ENCODE measurements around the gene CCDC201.

CCDC201 gene

GRCh38 chr7:45873035-45873354 lies at the start of gene CCDC201:
CCDC201 (minus strand) TSS chr7:45873082; CDS start chr7:45873007, 75 bp downstream.
- no peak for DNase-seq

GRCh38 chr7:45921699-45922519 lies 49.0 kb upstream of the CCDC201 start:
- no peak for DNase-seq

GRCh38 chr7:45921381-45921698 lies 48.5 kb upstream of the CCDC201 start:
- DNase-seq: no peak

- DNase-seq: no peak
Measured at GRCh38 chr7:45920502-45921380, 47.9 kb upstream of the CCDC201 start, which contains the start of gene IGFBP3. IGFBP3 (minus strand) TSS chr7:45921272; CDS start chr7:45921140, 132 bp downstream.

- DNase-seq: no peak
Measured at GRCh38 chr7:45919993-45920459, 47.1 kb upstream of the CCDC201 start.

DNA sequence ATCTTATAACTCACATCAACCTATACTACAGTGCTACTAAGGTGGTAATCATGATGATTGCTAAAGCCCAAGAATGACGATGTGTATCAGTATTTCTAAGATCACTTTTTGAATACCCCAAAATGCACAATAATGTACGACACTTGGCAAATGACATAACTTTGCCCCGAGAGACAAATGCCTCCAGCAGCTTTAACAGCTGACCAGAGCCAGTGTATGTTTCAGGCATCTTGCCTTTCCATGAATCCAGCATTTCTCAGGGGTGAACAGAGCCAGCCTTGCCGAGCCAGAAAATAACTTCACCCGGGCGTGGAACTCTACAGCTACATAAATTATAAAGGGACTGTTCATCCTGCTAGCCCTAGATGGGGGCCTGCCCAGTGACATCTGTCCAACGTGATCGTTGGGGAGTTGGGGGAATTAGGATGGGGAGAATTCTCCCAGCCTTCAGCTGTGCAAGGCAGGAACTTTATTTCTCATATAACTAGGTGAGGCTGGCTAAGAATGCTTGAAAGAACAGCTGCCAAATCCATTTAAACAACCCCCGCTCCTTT lies 46.4 kb upstream of the CCDC201 start:
- no peak for DNase-seq

- no peak for DNase-seq
Measured at GRCh38 chr7:45918556-45918955, 45.7 kb upstream of the CCDC201 start.

DNA sequence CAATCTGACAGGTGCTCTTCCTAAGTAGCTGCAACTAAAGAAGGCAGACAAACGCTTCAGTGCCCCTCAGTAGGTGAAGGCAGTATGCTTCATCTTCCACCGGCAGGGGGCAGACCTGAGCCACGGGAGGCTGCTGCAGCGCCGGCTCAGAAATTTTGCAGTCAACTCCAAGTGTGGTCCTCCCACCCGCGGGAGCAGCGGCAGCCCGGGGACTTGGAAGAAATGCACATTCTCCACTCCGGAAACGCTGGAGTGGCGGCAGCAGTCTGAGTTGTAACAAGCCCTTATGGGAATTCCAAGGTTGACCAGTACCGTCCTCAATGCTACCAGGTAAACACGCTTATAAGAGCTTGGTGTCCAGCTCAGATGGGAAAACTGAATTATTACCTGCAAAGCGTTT lies 44.8 kb upstream of the CCDC201 start:
- no peak for DNase-seq

GRCh38 chr7:45917064-45917463 lies 44.2 kb upstream of the CCDC201 start:
- DNase-seq: no peak

- DNase-seq: no peak
Measured at GRCh38 chr7:45915606-45916005, 42.7 kb upstream of the CCDC201 start.

- no peak for DNase-seq
Measured at GRCh38 chr7:45914911-45915310, 42.0 kb upstream of the CCDC201 start.

DNA sequence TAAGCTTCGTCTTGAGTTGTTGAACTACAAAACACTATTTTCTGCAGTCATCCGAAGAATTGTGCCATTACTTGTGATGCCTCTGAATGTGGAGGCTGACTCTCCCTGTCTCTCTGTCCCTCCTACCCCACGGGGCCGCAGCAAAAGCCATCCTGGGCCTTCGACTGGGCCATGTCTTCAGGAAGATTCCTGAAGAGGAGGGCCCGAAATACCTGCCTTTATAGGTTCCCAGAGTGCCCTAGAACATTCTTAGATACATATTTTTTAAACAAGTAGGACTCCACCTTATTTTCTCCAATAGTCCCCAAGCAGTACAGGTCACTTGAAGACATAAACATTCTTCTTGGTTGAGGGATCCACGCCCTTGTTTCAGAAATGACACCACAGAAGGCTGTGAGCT lies 40.1 kb upstream of the CCDC201 start:
- no peak for DNase-seq

- no peak for DNase-seq
Measured at GRCh38 chr7:45911311-45911710, 38.4 kb upstream of the CCDC201 start.

DNA sequence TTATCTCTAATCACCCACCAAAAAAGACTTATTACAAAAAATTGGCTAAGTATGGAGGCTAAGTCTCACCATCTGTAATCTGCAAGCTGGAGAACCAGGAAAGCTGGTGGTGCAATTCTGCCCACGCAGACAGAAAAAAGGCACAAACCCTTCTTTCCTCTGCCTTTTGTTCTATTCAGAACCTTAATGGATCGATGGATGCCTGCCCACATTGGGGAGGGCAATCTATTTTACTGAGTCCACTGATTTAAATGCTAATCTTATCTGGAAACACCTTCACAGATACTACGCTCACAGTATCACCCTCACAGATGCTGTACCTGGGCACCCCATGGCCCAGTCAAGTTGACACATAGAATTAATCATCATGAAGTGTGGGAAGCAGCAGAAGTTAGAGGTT lies 38.0 kb upstream of the CCDC201 start:
- DNase-seq: no peak

GRCh38 chr7:45909561-45909960 lies 36.7 kb upstream of the CCDC201 start:
- no peak for DNase-seq

DNA sequence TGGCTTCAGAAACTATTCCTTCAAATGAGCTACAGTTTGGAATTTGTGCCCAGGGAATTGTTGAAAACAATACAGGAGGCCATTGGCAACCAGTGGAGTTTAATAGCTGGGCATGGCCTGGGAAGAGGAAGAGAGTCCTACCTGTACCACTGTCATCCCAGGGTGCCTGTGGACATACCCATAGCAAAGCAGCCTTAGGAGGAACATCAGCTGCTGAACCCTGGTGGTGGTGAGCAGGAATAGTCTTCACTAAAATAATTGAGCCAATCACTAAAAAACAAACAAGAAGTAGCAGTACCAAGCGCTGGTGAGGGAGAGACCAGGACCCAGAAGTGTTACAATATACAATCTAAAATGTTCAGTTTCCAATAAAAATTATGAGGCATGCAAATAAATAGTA lies 29.9 kb upstream of the CCDC201 start:
- no peak for DNase-seq

DNA sequence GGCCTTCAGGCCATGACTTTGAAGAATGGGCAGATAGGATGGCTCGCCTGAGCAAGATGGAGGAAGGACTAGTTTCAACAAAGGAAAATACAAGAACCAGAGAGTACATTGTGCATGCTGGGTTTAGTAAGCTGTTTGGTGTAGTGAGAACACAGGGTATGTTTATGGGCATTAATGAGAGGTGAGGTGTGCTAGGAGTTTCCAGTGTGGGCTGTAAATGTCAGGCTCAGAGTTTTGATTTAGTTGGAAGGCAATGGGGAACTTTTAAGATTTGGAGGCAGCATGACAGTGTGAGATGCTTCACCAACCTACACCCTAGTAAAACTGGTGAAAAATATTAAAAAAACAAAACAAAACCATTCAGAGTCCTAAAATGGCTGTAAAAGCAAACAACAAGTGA lies 28.7 kb upstream of the CCDC201 start:
- DNase-seq: no peak

DNA sequence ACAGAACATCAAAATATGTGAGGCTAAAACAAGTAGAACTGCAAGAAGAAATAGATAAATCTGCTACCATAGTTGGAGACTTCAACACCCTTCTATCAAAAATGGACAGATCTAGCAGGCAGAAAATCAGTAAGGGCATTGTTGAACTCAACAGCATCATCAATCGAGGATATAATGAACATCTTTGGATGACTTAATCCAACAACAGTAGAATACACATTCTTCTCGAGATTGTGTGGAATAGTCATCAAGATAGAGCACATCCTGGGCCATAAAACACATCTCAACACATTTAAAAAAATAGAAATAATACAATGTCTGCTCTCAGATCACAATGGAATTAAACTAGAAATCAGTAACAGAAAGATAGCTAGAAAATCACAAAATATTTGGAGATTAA lies 25.3 kb upstream of the CCDC201 start:
- DNase-seq: no peak

DNA sequence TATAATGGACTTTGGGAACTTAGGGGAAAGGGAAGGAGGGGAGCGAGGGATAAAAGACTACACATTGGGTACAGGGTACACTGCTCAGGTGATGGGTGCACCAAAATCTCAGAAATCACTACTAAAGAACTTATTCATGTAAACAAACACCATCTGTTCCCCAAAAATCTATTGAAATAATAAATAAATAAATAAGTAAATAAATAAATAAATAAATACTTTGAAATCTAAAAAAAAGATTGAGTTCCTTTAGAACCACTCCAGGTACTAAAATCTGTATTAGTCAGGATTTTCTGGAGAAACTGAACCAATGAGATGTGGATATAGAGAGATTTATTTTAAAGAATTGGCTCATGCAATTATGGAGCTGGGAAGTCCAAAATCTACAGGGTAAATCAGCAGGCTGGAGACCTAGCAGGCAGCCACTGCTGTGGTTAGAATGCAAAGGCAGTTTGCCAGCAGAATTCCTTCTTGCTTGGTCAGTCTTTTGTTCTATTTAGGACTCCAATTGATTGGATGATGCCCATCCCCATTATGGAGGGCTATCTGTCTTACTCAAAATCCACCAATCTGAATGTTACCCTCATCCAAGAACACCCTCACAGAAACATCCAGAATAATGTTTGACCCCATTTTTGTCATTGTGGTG lies 24.3 kb upstream of the CCDC201 start:
- no peak for DNase-seq

GRCh38 chr7:45894665-45895062 lies 21.8 kb upstream of the CCDC201 start:
- no peak for DNase-seq

DNA sequence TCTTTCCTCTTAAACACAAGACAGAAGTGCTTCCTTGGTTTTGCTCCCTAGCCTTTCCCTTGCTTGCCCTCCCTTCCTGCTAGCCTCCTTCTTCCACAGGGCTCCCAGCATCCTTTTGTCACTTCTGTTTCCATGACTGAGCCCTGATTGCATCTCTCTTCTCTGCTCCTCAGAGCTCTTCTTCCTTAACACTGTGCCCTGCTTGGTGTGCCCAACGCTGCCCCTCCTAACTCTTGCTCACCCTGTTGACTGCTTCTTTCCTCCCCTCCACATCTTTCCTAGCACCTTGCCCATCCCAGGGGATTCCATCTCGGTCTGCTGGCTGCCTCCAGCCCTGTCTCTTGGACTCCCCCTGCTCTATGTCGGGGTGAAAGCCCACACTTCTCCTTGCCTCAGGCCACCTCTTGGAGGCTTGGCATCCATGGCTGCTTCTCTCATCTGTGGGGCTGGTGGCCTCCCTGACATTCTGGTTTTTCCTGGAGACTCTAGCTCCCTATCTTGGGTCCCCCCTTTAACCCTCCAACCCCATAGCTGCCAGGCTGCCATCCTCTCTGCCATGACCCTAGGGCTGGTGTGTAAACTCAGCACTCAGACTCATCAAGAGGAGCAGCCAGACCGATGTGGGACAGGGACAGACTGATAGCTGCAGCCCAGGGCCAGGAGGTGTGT lies 21.2 kb upstream of the CCDC201 start:
- no peak for DNase-seq

DNA sequence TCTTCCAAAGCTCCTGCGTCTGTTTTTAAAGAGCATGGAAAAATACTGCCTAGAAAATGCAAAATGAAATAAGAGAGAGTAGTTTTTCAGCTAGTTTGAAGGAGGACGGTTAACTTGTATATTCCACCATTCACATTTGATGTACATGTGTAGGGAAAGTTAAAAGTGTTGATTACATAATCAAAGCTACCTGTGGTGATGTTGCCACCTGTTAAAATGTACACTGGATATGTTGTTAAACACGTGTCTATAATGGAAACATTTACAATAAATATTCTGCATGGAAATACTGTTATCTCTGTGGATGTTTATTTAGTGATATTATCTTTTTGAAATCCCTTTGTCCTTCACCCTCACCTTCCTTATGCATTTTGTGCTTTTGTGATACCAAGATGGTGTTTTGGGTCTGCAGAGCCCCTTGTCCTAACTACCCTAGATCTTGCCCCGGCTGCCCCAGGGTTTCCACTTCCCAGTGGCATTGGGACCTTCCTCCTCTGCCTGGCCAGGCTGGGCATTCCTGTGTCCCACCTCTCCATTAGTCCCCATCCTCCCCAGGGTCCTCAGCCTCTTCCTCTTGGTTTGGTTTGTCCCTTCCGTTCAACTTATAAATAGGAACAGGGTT lies 20.6 kb upstream of the CCDC201 start:
- DNase-seq: no peak
